ENCODE results near the gene LRRC2. TPM values are rescaled to one million over a fixed set of nuclear protein-coding genes. Genes with fewer than 3 reads are reported as not detected.
"Not testable (repeated sequence)": the region's sequence is repeated elsewhere in the genome, so short reads cannot be mapped to it uniquely, and the experiment has no call there.

The LRRC2 gene
- total RNA-seq, 2 donors from 2014 or later = under 0.01 to 0.42 TPM

- TF ChIP-seq CTCF (IDR thresholded peaks at IDR 0.05) = no peak
- Histone ChIP-seq H3K4me1 (ENCODE audit: control insufficient read depth in 1 of 2, low read depth in 2 of 2) (no peaks in the 10 kb centered on the region), H3K9me3 (no peaks in the 10 kb centered on the region), H3K36me3 (no peaks in the 10 kb centered on the region), H3K4me3 (no peak overlapping the region), H3K27ac (no peak overlapping the region), H3K27me3 (replicated peaks; ENCODE audit: insufficient read depth) (no peaks in the 10 kb centered on the region)
- ATAC-seq (ENCODE audit: insufficient number of reproducible peaks, low FRiP score, low read depth) (no peak), DNase-seq (ENCODE audit: low spot score) (no peak)
Measured at GRCh38 chr3:46524008-46524407, 42.1 kb downstream of the LRRC2 start.

GRCh38 chr3:46523556-46523955 is 42.5 kb downstream of the LRRC2 start:
- Histone ChIP-seq H3K27me3 (replicated peaks; ENCODE audit: insufficient read depth) (no peaks in the 10 kb centered on the region), H3K4me3 (no peak overlapping the region), H3K9me3 (no peaks in the 10 kb centered on the region), H3K4me1 (ENCODE audit: control insufficient read depth in 1 of 2, low read depth in 2 of 2) (no peaks in the 10 kb centered on the region), H3K36me3 (no peaks in the 10 kb centered on the region), H3K27ac (no peak overlapping the region)
- ATAC-seq (ENCODE audit: insufficient number of reproducible peaks, low FRiP score, low read depth) = no peak
- no peak for DNase-seq (ENCODE audit: low spot score)
- no peak for TF ChIP-seq CTCF (IDR thresholded peaks at IDR 0.05)

GRCh38 chr3:46522201-46522600 is 43.9 kb downstream of the LRRC2 start:
- not testable (repeated sequence) for H3K4me1 ChIP-seq (ENCODE audit: control insufficient read depth in 1 of 2, low read depth in 2 of 2); ATAC-seq (ENCODE audit: insufficient number of reproducible peaks, low FRiP score, low read depth); H3K36me3 ChIP-seq; H3K27me3 ChIP-seq (replicated peaks; ENCODE audit: insufficient read depth); H3K9me3 ChIP-seq; H3K27ac ChIP-seq; H3K4me3 ChIP-seq; DNase-seq (ENCODE audit: low spot score)

- Histone ChIP-seq H3K4me3 (no peak overlapping the region), H3K9me3 (no peaks in the 10 kb centered on the region), H3K4me1 (ENCODE audit: control insufficient read depth in 1 of 2, low read depth in 2 of 2) (no peaks in the 10 kb centered on the region), H3K36me3 (no peaks in the 10 kb centered on the region), H3K27ac (no peak overlapping the region), H3K27me3 (replicated peaks; ENCODE audit: insufficient read depth) (no peaks in the 10 kb centered on the region)
- TF ChIP-seq CTCF (IDR thresholded peaks at IDR 0.05) = no peak
- DNase-seq (ENCODE audit: low spot score) (no peak), ATAC-seq (ENCODE audit: insufficient number of reproducible peaks, low FRiP score, low read depth) (no peak)
Measured at GRCh38 chr3:46521096-46521495, 45.0 kb downstream of the LRRC2 start.

GRCh38 chr3:46520531-46520930 is 45.6 kb downstream of the LRRC2 start:
- DNase-seq (ENCODE audit: low spot score) = no peak
- TF ChIP-seq CTCF (IDR thresholded peaks at IDR 0.05) = no peak

GRCh38 chr3:46519952-46520351 is 46.1 kb downstream of the LRRC2 start:
- DNase-seq (ENCODE audit: low spot score) (no peak), ATAC-seq (ENCODE audit: insufficient number of reproducible peaks, low FRiP score, low read depth) (no peak)
- no peaks in the 10 kb centered on the region for H3K4me1 ChIP-seq (ENCODE audit: control insufficient read depth in 1 of 2, low read depth in 2 of 2)
- no peaks in the 10 kb centered on the region for H3K9me3 ChIP-seq
- no peak for TF ChIP-seq CTCF (IDR thresholded peaks at IDR 0.05)
- no peaks in the 10 kb centered on the region for H3K27me3 ChIP-seq (replicated peaks; ENCODE audit: insufficient read depth)
- H3K4me3 ChIP-seq = no peak overlapping the region
- no peak overlapping the region for H3K27ac ChIP-seq
- no peaks in the 10 kb centered on the region for H3K36me3 ChIP-seq

More at GRCh38 chr3:46520531-46520930, 45.6 kb downstream of the LRRC2 start:
- H3K4me1 ChIP-seq (ENCODE audit: control insufficient read depth in 1 of 2, low read depth in 2 of 2) = no peaks in the 10 kb centered on the region
- H3K36me3 ChIP-seq = no peaks in the 10 kb centered on the region
- no peaks in the 10 kb centered on the region for H3K27me3 ChIP-seq (replicated peaks; ENCODE audit: insufficient read depth)
- no peaks in the 10 kb centered on the region for H3K9me3 ChIP-seq
- no peak overlapping the region for H3K27ac ChIP-seq
- H3K4me3 ChIP-seq = no peak overlapping the region
- ATAC-seq (ENCODE audit: insufficient number of reproducible peaks, low FRiP score, low read depth) = no peak
